Suprapubic skin (tissue), 4 donors: ENCODE data around the gene DYRK4. TPM values are rescaled to one million over a fixed set of nuclear protein-coding genes. Genes with fewer than 3 reads are reported as not detected.

ENCODE experiments used
- DNase-seq, 2 donors: peaks; one replicate each; pipeline ENCODE4 v3.0.0-alpha.2; 2019; ENCODE audit warnings: low spot score in 2 of 2
- H3K27ac ChIP-seq: fragments of 200-600 bp; sonication (generic); one replicate; pipeline ENCODE4 v1.5.1; 2019
- H3K27me3 ChIP-seq: fragments of 200-600 bp; sonication (generic); one replicate; pipeline ENCODE4 v1.5.1; 2019
- H3K36me3 ChIP-seq: fragments of 200-600 bp; sonication (generic); one replicate; pipeline ENCODE4 v1.5.1; 2019
- H3K4me1 ChIP-seq: fragments of 200-600 bp; sonication (generic); one replicate; pipeline ENCODE4 v1.5.1; 2019
- H3K4me3 ChIP-seq: fragments of 200-600 bp; sonication (generic); one replicate; pipeline ENCODE4 v1.5.1; 2019; ENCODE audit warnings: mild to moderate bottlenecking
- H3K9me3 ChIP-seq: fragments of 200-600 bp; sonication (generic); one replicate; pipeline ENCODE4 v1.5.1; 2019
- CTCF ChIP-seq, 2 donors: fragments of 200-600 bp in 1 of 2; fragments of 450-650 bp in 1 of 2; sonication (generic) in 1 of 2; IDR thresholded peaks; one replicate each; pipeline ENCODE4 v1.5.1; 2016 to 2019; ENCODE audit warnings: antibody characterized with exemption in 2 of 2, mild to moderate bottlenecking in 1 of 2, moderate library complexity in 1 of 2
- EP300 ChIP-seq: sonication (generic); formaldehyde crosslinking; IDR thresholded peaks from one replicate; pipeline ENCODE4 v1.6.1; 2017; ENCODE audit warnings: antibody characterized with exemption
- POLR2A ChIP-seq, 2 donors: fragments of 450-650 bp; IDR thresholded peaks; one replicate each; pipeline ENCODE4 v1.6.1; 2017; ENCODE audit warnings: antibody characterized with exemption in 2 of 2, mild to moderate bottlenecking in 2 of 2, moderate library complexity in 2 of 2
- POLR2AphosphoS5 ChIP-seq, 3 donors: sonication (generic); formaldehyde crosslinking; IDR thresholded peaks; one replicate each; pipeline ENCODE4 v1.6.1; 2017; ENCODE audit warnings: antibody characterized with exemption in 3 of 3
- WGBS: methylation state at CpG from one replicate; pipeline ENCODE4 v1.1.5; 2018; 5-methylcytosine and 5-hydroxymethylcytosine counted together
- total RNA-seq, 4 donors: library from RNA; depleted of rRNA; stranded (reverse); fragments of >200 nt; gene quantifications; one replicate each; pipeline ENCODE4 v1.1.0, GENCODE V29; 2016

Gene DYRK4
- total RNA-seq, 4 donors from 2014 or later: 16.7 to 31.3 (median 20.1) TPM

GRCh38 chr12:4603946-4604345, 41.9 kb downstream of the DYRK4 start:
- no peak overlapping the region for H3K27ac ChIP-seq
- H3K4me1 ChIP-seq: peaks cover 10% of the 10 kb centered on the region
- TF ChIP-seq EP300: no peak
- TF ChIP-seq POLR2A (IDR thresholded peaks at IDR 0.05): no peak
- TF ChIP-seq CTCF (IDR thresholded peaks at IDR 0.05): no peak
- no peak for TF ChIP-seq POLR2AphosphoS5 (IDR thresholded peaks at IDR 0.05)
- no peak for DNase-seq
- H3K4me3 ChIP-seq: no peak overlapping the region
- 27% methylated on average over 1 of the region's 1 CpG for WGBS
- H3K9me3 ChIP-seq: no peaks in the 10 kb centered on the region
- H3K27me3 ChIP-seq: no peaks in the 10 kb centered on the region
- peaks cover 2% of the 10 kb centered on the region for H3K36me3 ChIP-seq

GRCh38 chr12:4604684-4605193, 42.7 kb downstream of the DYRK4 start:
- Histone ChIP-seq H3K4me3 (peak overlapping the region; percentile 64), H3K27me3 (no peaks in the 10 kb centered on the region), H3K36me3 (peaks cover 2% of the 10 kb centered on the region), H3K27ac (no peak overlapping the region), H3K4me1 (peaks cover 10% of the 10 kb centered on the region), H3K9me3 (no peaks in the 10 kb centered on the region)
- TF ChIP-seq POLR2A (IDR thresholded peaks at IDR 0.05): no peak
- TF ChIP-seq POLR2AphosphoS5 (IDR thresholded peaks at IDR 0.05): peak in 1 of 3 donors; percentile 45
- TF ChIP-seq EP300: no peak
- peak; percentile 75 to 99 for TF ChIP-seq CTCF (IDR thresholded peaks at IDR 0.05)
- DNase-seq: peak; percentile 82 to 89
- under 1% methylated on average over 9 of the region's 25 CpGs for WGBS

GRCh38 chr12:4607056-4607455, 45.0 kb downstream of the DYRK4 start:
- H3K27me3 ChIP-seq: no peaks in the 10 kb centered on the region
- WGBS: 73% methylated on average over 3 of the region's 3 CpGs
- H3K4me1 ChIP-seq: peaks cover 10% of the 10 kb centered on the region
- DNase-seq: no peak
- H3K36me3 ChIP-seq: peaks cover 24% of the 10 kb centered on the region
- H3K9me3 ChIP-seq: no peaks in the 10 kb centered on the region
- TF ChIP-seq POLR2AphosphoS5 (IDR thresholded peaks at IDR 0.05) (no peak), EP300 (no peak), CTCF (IDR thresholded peaks at IDR 0.05) (no peak), POLR2A (IDR thresholded peaks at IDR 0.05) (no peak)
- H3K27ac ChIP-seq: no peak overlapping the region
- H3K4me3 ChIP-seq: no peak overlapping the region

- H3K4me1 ChIP-seq: peaks cover 10% of the 10 kb centered on the region
- H3K4me3 ChIP-seq: no peak overlapping the region
- DNase-seq: no peak
- 93% methylated on average over 9 of the region's 9 CpGs for WGBS
- TF ChIP-seq POLR2AphosphoS5 (IDR thresholded peaks at IDR 0.05): no peak
- no peak for TF ChIP-seq EP300
- no peak for TF ChIP-seq POLR2A (IDR thresholded peaks at IDR 0.05)
- no peak for TF ChIP-seq CTCF (IDR thresholded peaks at IDR 0.05)
- H3K27me3 ChIP-seq: no peaks in the 10 kb centered on the region
- H3K36me3 ChIP-seq: peaks cover 43% of the 10 kb centered on the region
- H3K27ac ChIP-seq: no peak overlapping the region
- no peaks in the 10 kb centered on the region for H3K9me3 ChIP-seq
Measured at GRCh38 chr12:4609071-4609470, 47.1 kb downstream of the DYRK4 start.

- H3K4me3 ChIP-seq: no peak overlapping the region
- WGBS: 93% methylated on average over 4 of the region's 4 CpGs
- H3K27me3 ChIP-seq: no peaks in the 10 kb centered on the region
- H3K4me1 ChIP-seq: peaks cover 6% of the 10 kb centered on the region
- no peak for TF ChIP-seq POLR2A (IDR thresholded peaks at IDR 0.05)
- no peak for TF ChIP-seq EP300
- no peak for TF ChIP-seq CTCF (IDR thresholded peaks at IDR 0.05)
- no peak for TF ChIP-seq POLR2AphosphoS5 (IDR thresholded peaks at IDR 0.05)
- peaks cover 55% of the 10 kb centered on the region for H3K36me3 ChIP-seq
- H3K9me3 ChIP-seq: no peaks in the 10 kb centered on the region
- H3K27ac ChIP-seq: no peak overlapping the region
- no peak for DNase-seq
Measured at GRCh38 chr12:4610481-4610880, 48.5 kb downstream of the DYRK4 start.
